Measurements from ENCODE around the gene CALN1. TPM values are rescaled to one million over a fixed set of nuclear protein-coding genes. Genes with fewer than 3 reads are reported as not detected.

Gene CALN1
- total and polyA plus RNA-seq, 9 of the 15 experiments (the other 6 are each of a cell fraction or from before 2014, with no cell fraction given), result 1.4 to 7.5 (median 3.3) TPM

DNA sequence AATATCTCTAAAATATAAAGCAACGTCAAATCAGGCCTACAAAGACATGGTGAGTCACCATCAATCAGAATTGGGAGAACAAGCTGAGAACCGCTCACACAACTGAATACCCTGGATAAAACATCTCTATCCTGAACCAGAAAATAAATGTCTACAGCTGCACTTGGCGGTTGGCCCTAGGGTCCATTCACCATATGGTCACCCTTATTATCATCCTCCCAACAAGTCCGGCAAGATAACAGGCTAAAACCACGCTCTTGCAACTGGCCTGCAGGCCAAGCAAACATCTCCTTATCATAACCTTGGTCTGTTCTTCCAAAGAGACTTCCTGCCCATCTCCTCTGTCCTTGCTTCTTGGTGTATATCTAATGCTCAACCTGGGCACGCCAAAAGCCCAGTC is 310.7 kb downstream of the CALN1 start:
- Histone ChIP-seq H3K27ac (ENCODE audit: extremely low read depth, low read depth, low read length) (no peak overlapping the region), H3K27me3 (ENCODE audit: control insufficient read depth in 2 of 2, insufficient read depth in 2 of 2, low read length in 2 of 2) (peaks cover 6% of the 10 kb centered on the region in 2 experiments), H3K4me3 (no peak overlapping the region), H3K9ac (ENCODE audit: insufficient read depth in 1 of 2, low read depth in 2 of 2, low read length in 2 of 2) (no peak overlapping the region), H2AFZ (ENCODE audit: low read depth, low read length) (no peak overlapping the region), H4K20me1 (replicated peaks; ENCODE audit: control insufficient read depth, insufficient read depth, low read length) (no peaks in the 10 kb centered on the region), H3K9me1 (ENCODE audit: control insufficient read depth, insufficient read depth, low read length) (no peaks in the 10 kb centered on the region), H3K9me3 (replicated peaks; ENCODE audit: control insufficient read depth, insufficient read depth, low read depth, low read length) (no peaks in the 10 kb centered on the region), H3K79me2 (ENCODE audit: control insufficient read depth, insufficient read depth, low read length) (no peaks in the 10 kb centered on the region), H3K4me1 (replicated peaks in 1 of 2; ENCODE audit: control insufficient read depth in 2 of 2, insufficient read depth in 2 of 2, low read length in 2 of 2) (peaks cover 0 to 4% of the 10 kb centered on the region in 2 experiments; a peak in 2 of 5 replicates), H3K36me3 (ENCODE audit: control insufficient read depth, insufficient read depth, low read length) (no peaks in the 10 kb centered on the region), H3K4me2 (ENCODE audit: insufficient read depth, low read length) (no peak overlapping the region)
- CTCF ChIA-PET (ENCODE audit: low intra/inter-chr PET ratio), result no interaction called here
- in situ Hi-C loops (cut with MboI) (no loop called here), intact Hi-C loops (cut with micrococcal nuclease) (no loop called here)
- BruUV-seq (replicated peaks), result no TSS peak
- ATAC-seq (peak; percentile 60), DNase-seq (ENCODE audit: extremely low read depth in 1 of 4, low spot score in 3 of 4) (peak in 2 of 4 experiments; percentile 44 to 60), FAIRE-seq (peak; percentile 67)
- 0% methylated on average over 6 of the region's 6 CpGs for WGBS (ENCODE audit: insufficient coverage, low coverage, missing lambda C conversion rate)
- POLR2A ChIA-PET, result no interaction called here
- no peak for TF ChIP-seq FOXJ3 (CRISPR knock-in tag; IDR thresholded peaks at IDR 0.05)
- peak; percentile 48; the same call in 1 of the 2 replicates for TF ChIP-seq CXXC5 (CRISPR knock-in tag; IDR thresholded peaks at IDR 0.05)
- peak; percentile 52; the same call in 1 of the 2 replicates for TF ChIP-seq FOSL1 (tag; conservative IDR thresholded peaks at IDR 0.05)
- TF ChIP-seq POLR2AphosphoS5 (IDR thresholded peaks at IDR 0.05; ENCODE audit: control insufficient read depth, insufficient read depth, low read depth, low read length), result peak; percentile 61
- TF ChIP-seq GABPB2 (CRISPR knock-in tag; conservative IDR thresholded peaks at IDR 0.05), result no peak
- no peak for TF ChIP-seq ZNF699 (CRISPR knock-in tag; IDR thresholded peaks at IDR 0.05; ENCODE audit: insufficient replicate concordance)
- TF ChIP-seq, protein P1, sequence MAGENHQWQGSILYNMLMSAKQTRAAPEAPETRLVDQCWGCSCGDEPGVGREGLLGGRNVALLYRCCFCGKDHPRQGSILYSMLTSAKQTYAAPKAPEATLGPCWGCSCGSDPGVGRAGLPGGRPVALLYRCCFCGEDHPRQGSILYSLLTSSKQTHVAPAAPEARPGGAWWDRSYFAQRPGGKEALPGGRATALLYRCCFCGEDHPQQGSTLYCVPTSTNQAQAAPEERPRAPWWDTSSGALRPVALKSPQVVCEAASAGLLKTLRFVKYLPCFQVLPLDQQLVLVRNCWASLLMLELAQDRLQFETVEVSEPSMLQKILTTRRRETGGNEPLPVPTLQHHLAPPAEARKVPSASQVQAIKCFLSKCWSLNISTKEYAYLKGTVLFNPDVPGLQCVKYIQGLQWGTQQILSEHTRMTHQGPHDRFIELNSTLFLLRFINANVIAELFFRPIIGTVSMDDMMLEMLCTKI (IDR thresholded peaks at IDR 0.05; ENCODE audit: partially characterized antibody), result no peak
- TF ChIP-seq DPF2 (IDR thresholded peaks at IDR 0.05), result peak; percentile 45; the same call in 1 of the 2 replicates
- no peak for TF ChIP-seq TBP (optimal IDR thresholded peaks at IDR 0.05; ENCODE audit: low read depth, low read length)
- peak; percentile 50 for TF ChIP-seq SOX6 (IDR thresholded peaks at IDR 0.05)
- TF ChIP-seq E2F5 (CRISPR knock-in tag; IDR thresholded peaks at IDR 0.05), result no peak
- TF ChIP-seq ELK3 (CRISPR knock-in tag; IDR thresholded peaks at IDR 0.05), result no peak
- TF ChIP-seq BCL6 (CRISPR knock-in tag; IDR thresholded peaks at IDR 0.05), result peak; percentile 53; the same call in 1 of the 2 replicates
- TF ChIP-seq ZNF77 (CRISPR knock-in tag; IDR thresholded peaks at IDR 0.05), result no peak
- no peak for TF ChIP-seq DDX20 (tag; IDR thresholded peaks at IDR 0.05; ENCODE audit: low read depth)
- TF ChIP-seq ZNF253 (CRISPR knock-in tag; conservative IDR thresholded peaks at IDR 0.05), result no peak
- TF ChIP-seq KDM1A (IDR thresholded peaks at IDR 0.05), result peak; percentile 80 to 85
- no peak for TF ChIP-seq ZC3H4 (CRISPR knock-in tag; IDR thresholded peaks at IDR 0.05; ENCODE audit: borderline replicate concordance)
- no peak for TF ChIP-seq THRA (IDR thresholded peaks at IDR 0.05)
- no peak for TF ChIP-seq ESRRB (CRISPR knock-in tag; IDR thresholded peaks at IDR 0.05; ENCODE audit: borderline replicate concordance)
- peak; percentile 76 for TF ChIP-seq NCOR1 (IDR thresholded peaks at IDR 0.05)
- peak; percentile 48; the same call in 1 of the 2 replicates for TF ChIP-seq STAT5A (IDR thresholded peaks at IDR 0.05; ENCODE audit: borderline replicate concordance, low read length)
